Loucy (cell line): ENCODE results near the gene CDK11A.
"Not testable (repeated sequence)": the region's sequence is repeated elsewhere in the genome, so short reads cannot be mapped to it uniquely, and the experiment has no call there.

Experiments
- EZH2phosphoT487 ChIP-seq: fragments of 200-600 bp; IDR thresholded peaks from 2 replicates; pipeline ENCODE4 v1.6.1; 2018; ENCODE audit warnings: antibody characterized with exemption, mild to moderate bottlenecking, moderate library complexity, borderline replicate concordance
- TF ChIP-seq, protein P1 (sequence below): fragments of 200-600 bp; sonication (generic); conservative IDR thresholded peaks from 2 replicates; pipeline ENCODE4 v1.5.1; 2014; ENCODE audit warnings: mild to moderate bottlenecking, antibody characterized with exemption, low read length

DNA sequence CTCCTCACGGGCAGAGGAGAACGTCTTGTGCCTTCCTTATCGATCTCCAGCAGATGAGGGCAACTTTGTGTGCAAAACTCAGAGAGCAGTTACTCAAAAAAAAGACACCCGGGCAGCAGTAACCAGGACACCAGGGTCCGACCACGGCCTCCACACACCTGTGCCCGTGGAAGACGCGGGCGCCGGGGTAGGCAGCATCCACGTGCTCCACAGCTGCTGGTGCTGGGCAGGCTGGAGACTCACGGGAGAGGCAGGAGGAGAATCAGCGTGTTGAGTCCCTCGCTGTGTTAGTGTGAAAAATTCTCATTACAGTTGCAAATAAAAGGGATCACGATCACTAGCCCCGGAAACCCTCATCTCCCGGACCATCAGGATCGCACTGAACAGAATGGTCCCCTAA, 25.1 kb downstream of the CDK11A start:
- not testable (repeated sequence) for TF ChIP-seq EZH2phosphoT487
- TF ChIP-seq, protein P1, sequence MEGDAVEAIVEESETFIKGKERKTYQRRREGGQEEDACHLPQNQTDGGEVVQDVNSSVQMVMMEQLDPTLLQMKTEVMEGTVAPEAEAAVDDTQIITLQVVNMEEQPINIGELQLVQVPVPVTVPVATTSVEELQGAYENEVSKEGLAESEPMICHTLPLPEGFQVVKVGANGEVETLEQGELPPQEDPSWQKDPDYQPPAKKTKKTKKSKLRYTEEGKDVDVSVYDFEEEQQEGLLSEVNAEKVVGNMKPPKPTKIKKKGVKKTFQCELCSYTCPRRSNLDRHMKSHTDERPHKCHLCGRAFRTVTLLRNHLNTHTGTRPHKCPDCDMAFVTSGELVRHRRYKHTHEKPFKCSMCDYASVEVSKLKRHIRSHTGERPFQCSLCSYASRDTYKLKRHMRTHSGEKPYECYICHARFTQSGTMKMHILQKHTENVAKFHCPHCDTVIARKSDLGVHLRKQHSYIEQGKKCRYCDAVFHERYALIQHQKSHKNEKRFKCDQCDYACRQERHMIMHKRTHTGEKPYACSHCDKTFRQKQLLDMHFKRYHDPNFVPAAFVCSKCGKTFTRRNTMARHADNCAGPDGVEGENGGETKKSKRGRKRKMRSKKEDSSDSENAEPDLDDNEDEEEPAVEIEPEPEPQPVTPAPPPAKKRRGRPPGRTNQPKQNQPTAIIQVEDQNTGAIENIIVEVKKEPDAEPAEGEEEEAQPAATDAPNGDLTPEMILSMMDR = not testable (repeated sequence)
